Psoas muscle (tissue), 8 donors: Measurements from ENCODE around the gene RFC5. TPM values are rescaled to one million over a fixed set of nuclear protein-coding genes. Genes with fewer than 3 reads are reported as not detected.

ENCODE experiments used
- ATAC-seq, 4 donors: fragments of 200-7000 bp; cut with Tn5 transposase; one replicate each; pipeline ENCODE4 v1.9.1; 2020; ENCODE audit warnings: moderate library complexity in 3 of 4, mild to moderate bottlenecking in 2 of 4
- DNase-seq, 2 donors: peaks; one replicate each; pipeline ENCODE4 v3.0.0-alpha.2; 2020
- H3K27ac ChIP-seq: fragments of 200-600 bp; one replicate; pipeline ENCODE4 v1.8.0; 2022
- H3K27me3 ChIP-seq, 3 donors: fragments of 200-600 bp in 1 of 3; one replicate each; pipeline versions ENCODE4 v1.6.1 to v1.8.0; 2013 to 2022; ENCODE audit warnings: low read length in 2 of 3, mild to moderate bottlenecking in 2 of 3, moderate library complexity in 1 of 3; ENCODE audit not compliant: insufficient read depth in 3 of 3
- H3K36me3 ChIP-seq, 2 donors: fragments of 200-600 bp in 1 of 2; one replicate each; pipeline versions ENCODE4 v1.6.1 to v1.8.0; 2013 to 2022; ENCODE audit warnings: low read depth in 1 of 2, mild to moderate bottlenecking in 1 of 2, moderate library complexity in 1 of 2; ENCODE audit not compliant: insufficient read depth in 1 of 2
- H3K4me1 ChIP-seq: fragments of 200-600 bp; one replicate; pipeline ENCODE4 v1.8.0; 2022
- H3K4me3 ChIP-seq: fragments of 200-600 bp; one replicate; pipeline ENCODE4 v1.8.0; 2022; ENCODE audit warnings: mild to moderate bottlenecking
- H3K9me3 ChIP-seq: fragments of 200-600 bp; one replicate; pipeline ENCODE4 v1.8.0; 2022
- CTCF ChIP-seq: fragments of 200-600 bp; IDR thresholded peaks from one replicate; pipeline ENCODE4 v1.8.0; 2022; ENCODE audit warnings: antibody characterized with exemption
- WGBS, 3 donors: extraction: QIAGEN DNeasy Blood & Tissue Kit; methylation state at CpG; one replicate each; pipeline versions ENCODE4 v1.1.6 to v1.1.7; 2013; 5-methylcytosine and 5-hydroxymethylcytosine counted together
- intact Hi-C, 2 donors: fragments of 100-400 bp; cut with DNase I; formaldehyde crosslinking; loops; one replicate each; pipeline versions ENCODE4 v1.11.0 to v1.14.2; 2022
- polyA plus RNA-seq, 3 donors: library from polyadenylated mRNA; stranded (reverse); fragments of 200-250 nt; gene quantifications; one replicate each; pipeline ENCODE4 v1.2.3, GENCODE V29; 2013
- total RNA-seq, 4 donors: library from RNA; stranded (reverse); fragmentation: NEBNext Ultra II Directional in 2 of 4; extraction: Animal tissue kit (Norgen Biotek cat#: 25700) in 2 of 4; gene quantifications; one replicate each; pipeline versions ENCODE4 v1.2.1 to v1.2.4, GENCODE V29; 2021 to 2023
- donor health status: healthy with polysubstance abuse.
- donor health status: DM: no; HTN: no; CAD: no; lungs with moderate emphysema.
- donor health status: Bipolar disorder and iron deficiency.
- donor health status: healthy.
- donor health status: DM: yes; HTN: yes; CAD: no.
- donor health status: DM: no; HTN: no; CAD: no.
- donor health status: DM: no; HTN: no; CAD: no.
- donor health status: DM: yes; HTN: yes; CAD: no.

Gene RFC5
- total and polyA plus RNA-seq, 7 donors, result 2.2 to 8.5 (median 3.8) TPM

- Histone ChIP-seq H3K4me1 (no peaks in the 10 kb centered on the region), H3K27me3 (no peaks in the 10 kb centered on the region), H3K36me3 (peaks cover 3 to 86% of the 10 kb centered on the region in 2 donors), H3K27ac (no peak overlapping the region), H3K4me3 (no peak overlapping the region), H3K9me3 (no peaks in the 10 kb centered on the region)
- no peak for ATAC-seq
- whole genome bisulfite sequencing, 3 donors, result 41 to 70% (median 53%) methylated on average over 4 of the region's 4 CpGs
- TF ChIP-seq CTCF, result no peak
- no peak for DNase-seq
- intact Hi-C loops, result no loop called here
Observed at GRCh38 chr12:118025168-118025567, 8.7 kb downstream of the RFC5 start.

- Histone ChIP-seq H3K4me3 (no peak overlapping the region), H3K36me3 (peaks cover 12 to 94% of the 10 kb centered on the region in 2 donors), H3K4me1 (no peaks in the 10 kb centered on the region), H3K27ac (no peak overlapping the region), H3K9me3 (no peaks in the 10 kb centered on the region), H3K27me3 (no peaks in the 10 kb centered on the region)
- no peak for TF ChIP-seq CTCF
- 96 to 98% (median 97%) methylated on average over 5 of the region's 5 CpGs for WGBS, 3 donors
- ATAC-seq (no peak), DNase-seq (no peak)
- intact Hi-C loops, result no loop called here
Observed at GRCh38 chr12:118029166-118029565, 12.7 kb downstream of the RFC5 start.

- Histone ChIP-seq H3K4me3 (no peak overlapping the region), H3K27ac (no peak overlapping the region), H3K27me3 (no peaks in the 10 kb centered on the region), H3K36me3 (peaks cover 13 to 97% of the 10 kb centered on the region in 2 donors), H3K9me3 (no peaks in the 10 kb centered on the region), H3K4me1 (no peaks in the 10 kb centered on the region)
- 92 to 95% (median 92%) methylated on average over 7 of the region's 7 CpGs for WGBS, 3 donors
- intact Hi-C loops, result loop anchor here (5.0 to 10.0 kb wide), 2 partner anchors 155 to 157 kb away; no protein-coding TSS in a partner anchor
- TF ChIP-seq CTCF, result no peak
- no peak for DNase-seq
- ATAC-seq, result no peak
Observed at GRCh38 chr12:118032188-118032587, 15.7 kb downstream of the RFC5 start.

GRCh38 chr12:118033323-118033722 is 16.8 kb downstream of the RFC5 start:
- ATAC-seq, result no peak
- H3K4me1 ChIP-seq, result no peaks in the 10 kb centered on the region
- H3K4me3 ChIP-seq, result no peak overlapping the region
- no peaks in the 10 kb centered on the region for H3K9me3 ChIP-seq
- peaks cover 13 to 97% of the 10 kb centered on the region in 2 donors for H3K36me3 ChIP-seq
- 80 to 90% (median 83%) methylated on average over 5 of the region's 5 CpGs for WGBS, 3 donors
- H3K27ac ChIP-seq, result no peak overlapping the region
- intact Hi-C loops, result loop anchor here (5.0 to 10.0 kb wide), 2 partner anchors 156 to 159 kb away; no protein-coding TSS in a partner anchor
- TF ChIP-seq CTCF, result no peak
- no peak for DNase-seq
- no peaks in the 10 kb centered on the region for H3K27me3 ChIP-seq

GRCh38 chr12:118033902-118034301 is 17.4 kb downstream of the RFC5 start:
- no peaks in the 10 kb centered on the region for H3K27me3 ChIP-seq
- H3K36me3 ChIP-seq, result peaks cover 13 to 98% of the 10 kb centered on the region in 2 donors
- no peak overlapping the region for H3K4me3 ChIP-seq
- DNase-seq (no peak), ATAC-seq (no peak)
- no peak for TF ChIP-seq CTCF
- H3K9me3 ChIP-seq, result no peaks in the 10 kb centered on the region
- WGBS, 3 donors, result 86 to 91% (median 88%) methylated on average over 5 of the region's 5 CpGs
- no peak overlapping the region for H3K27ac ChIP-seq
- intact Hi-C loops, result loop anchor here (5.0 to 10.0 kb wide), 2 partner anchors 157 to 159 kb away; no protein-coding TSS in a partner anchor
- H3K4me1 ChIP-seq, result no peaks in the 10 kb centered on the region
